Stimulated activated CD4-positive, alpha-beta T cell treated with anti-CD3 and anti-CD28 coated beads, Interleukin-1b, Interleukin-23, amount 100 ng/mL, for 48 hours (primary cell): ENCODE results near the gene LDB3.
"Not testable (repeated sequence)": the region's sequence is repeated elsewhere in the genome, so short reads cannot be mapped to it uniquely, and the experiment has no call there.

ENCODE experiments used
- DNase-seq: peaks from one replicate; pipeline ENCODE4 v3.0.0-alpha.2; 2020

LDB3 gene

GRCh38 chr10:86708783-86709380 lies 40.6 kb downstream of the LDB3 start:
- no peak for DNase-seq

- DNase-seq, result no peak
Observed at GRCh38 chr10:86709396-86710185, 41.3 kb downstream of the LDB3 start.

DNA sequence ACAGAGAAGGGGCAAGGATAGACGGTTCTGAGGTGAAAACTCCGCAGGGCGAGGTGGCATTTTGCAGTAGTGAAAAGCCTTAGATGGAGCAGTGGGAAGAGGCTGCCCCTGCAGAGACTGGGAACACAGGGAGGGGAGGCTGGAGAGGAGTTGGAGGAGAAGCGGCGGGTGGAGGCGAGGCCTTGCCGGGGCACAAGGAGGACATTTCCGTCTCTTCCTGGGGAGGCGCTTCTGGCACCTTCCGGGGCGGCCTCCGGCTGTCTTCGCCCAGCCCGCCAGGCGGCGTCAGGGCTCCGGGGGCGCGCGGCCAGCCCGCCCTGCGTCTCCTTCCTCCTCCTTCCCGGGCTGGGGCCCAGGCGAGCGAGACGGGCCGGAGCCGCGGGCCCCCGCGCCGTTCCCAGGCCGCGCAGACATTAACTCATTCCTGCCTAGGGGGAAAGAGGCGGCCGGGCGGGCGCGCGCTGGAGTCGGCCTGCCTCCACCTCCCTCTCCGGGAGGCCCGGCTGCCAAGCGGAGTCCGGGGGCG lies 42.7 kb downstream of the LDB3 start:
- DNase-seq, result peak; percentile 84

DNA sequence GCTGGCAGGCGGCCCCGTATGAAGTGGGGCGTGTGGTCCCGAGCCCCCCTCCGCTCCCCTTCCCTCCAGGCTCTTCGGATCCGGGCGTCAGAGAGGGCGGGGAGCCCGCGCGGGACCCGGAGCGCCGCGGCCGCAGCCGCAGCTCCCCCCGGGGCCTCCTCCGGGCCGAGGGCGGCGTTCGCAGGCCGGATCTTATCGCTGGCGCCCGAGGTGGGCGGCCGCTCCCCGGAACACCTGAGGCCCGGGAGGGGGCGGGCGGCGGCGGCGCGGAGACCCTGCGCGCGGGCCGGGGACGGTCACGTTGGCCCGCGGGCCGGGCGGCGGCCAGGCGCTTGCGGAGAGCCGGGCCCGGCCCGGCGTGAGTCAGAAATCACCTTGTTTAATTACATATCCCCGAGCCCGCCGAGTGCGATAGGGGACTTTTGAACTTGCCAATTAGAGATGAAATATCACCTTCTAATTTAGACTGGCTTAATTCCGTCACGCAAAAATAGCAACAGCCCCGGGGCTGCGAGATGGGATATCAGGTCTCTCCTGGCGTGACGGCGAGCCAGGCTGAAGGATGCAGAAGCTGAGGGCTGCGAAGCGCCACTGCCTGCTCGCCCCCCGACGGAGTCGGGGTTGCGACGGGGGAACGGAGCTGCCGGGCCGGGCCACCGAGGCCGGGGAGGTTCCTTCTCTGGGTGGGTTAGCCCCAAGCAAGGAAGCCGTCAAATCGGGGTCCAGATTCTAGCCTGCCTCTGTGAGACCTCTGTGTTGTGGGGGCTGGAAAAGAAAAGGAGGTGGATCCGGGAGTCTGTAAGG lies 43.4 kb downstream of the LDB3 start:
- peak; percentile 44 for DNase-seq

DNA sequence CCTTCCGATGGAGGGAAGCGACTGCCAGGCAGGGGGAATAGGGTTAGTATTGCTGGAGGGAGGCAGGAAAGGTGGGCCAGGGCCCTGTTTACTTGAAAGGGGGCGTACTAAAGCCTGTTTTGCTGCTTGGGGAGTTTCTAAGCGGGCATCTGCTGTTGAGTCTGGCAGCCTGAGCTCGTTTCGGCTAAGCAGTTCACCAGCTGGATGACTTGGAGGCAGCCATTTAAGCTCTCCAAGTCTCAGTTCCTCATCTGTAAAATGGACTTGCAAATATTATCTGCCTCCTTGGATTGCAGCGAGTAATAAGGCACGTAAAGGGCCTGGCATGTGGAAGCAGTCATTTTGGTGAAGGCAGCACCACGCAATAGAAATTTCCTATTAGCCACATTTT lies 44.0 kb downstream of the LDB3 start:
- no peak for DNase-seq

GRCh38 chr10:86715156-86715795 lies 47.0 kb downstream of the LDB3 start:
- no peak for DNase-seq

DNA sequence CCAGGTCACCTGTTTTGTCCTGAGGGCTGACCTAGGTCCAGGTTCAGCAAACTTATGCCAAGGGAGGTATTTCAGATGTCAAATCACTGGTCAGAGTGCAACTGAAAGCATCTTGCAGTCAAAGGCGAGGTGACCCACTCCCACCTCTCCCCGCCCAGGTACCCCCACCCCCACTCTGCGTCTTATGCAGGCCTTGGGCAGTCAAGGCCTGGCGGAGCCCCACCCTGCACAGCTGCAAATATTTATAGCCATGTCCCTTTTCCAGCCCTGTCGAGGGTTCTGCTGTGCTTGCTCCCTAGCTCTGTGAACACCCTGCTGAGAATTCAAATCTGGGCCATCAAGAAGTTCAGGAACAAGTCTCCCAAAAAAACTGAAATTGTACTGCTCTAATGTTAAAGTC lies 47.5 kb downstream of the LDB3 start:
- no peak for DNase-seq

- no peak for DNase-seq
Observed at GRCh38 chr10:86716466-86716865, 48.2 kb downstream of the LDB3 start.

DNA sequence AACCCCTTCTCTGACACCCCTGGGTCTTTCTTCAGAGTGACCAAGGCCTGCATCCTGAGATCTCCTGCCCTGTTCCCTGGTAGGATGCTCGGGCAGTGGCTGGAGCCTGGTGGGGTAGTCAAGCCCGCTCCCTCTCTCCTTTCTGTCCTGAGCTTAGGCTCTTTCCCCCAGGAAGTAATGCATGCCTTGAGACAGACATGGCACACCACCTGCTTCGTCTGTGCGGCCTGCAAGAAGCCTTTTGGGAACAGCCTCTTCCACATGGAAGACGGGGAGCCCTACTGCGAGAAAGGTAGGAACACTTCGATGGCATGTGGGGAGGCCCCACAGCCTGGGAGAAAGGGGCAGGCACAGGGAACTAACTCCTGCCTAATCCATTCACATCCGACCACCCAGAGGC lies 50.2 kb downstream of the LDB3 start:
- no peak for DNase-seq

DNA sequence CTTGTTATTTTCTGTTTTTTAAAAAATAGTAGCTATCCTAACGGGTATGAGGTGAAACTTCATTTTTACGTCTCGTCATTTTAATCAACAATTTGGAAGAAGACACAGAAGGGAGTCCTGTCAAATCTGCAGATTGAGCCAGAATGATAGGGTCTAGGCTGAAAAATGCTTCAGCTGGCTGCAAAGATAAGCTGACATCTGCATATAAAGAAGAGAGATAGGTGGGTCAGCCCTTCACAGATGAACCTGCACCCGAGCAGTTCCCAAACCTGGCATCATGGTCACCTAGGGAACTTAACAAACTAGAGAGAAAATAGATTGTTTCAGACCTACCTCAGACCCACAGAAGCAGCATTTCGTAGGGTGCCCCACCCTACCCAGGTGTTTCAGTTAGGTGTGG lies 52.9 kb downstream of the LDB3 start:
- DNase-seq, result no peak

DNA sequence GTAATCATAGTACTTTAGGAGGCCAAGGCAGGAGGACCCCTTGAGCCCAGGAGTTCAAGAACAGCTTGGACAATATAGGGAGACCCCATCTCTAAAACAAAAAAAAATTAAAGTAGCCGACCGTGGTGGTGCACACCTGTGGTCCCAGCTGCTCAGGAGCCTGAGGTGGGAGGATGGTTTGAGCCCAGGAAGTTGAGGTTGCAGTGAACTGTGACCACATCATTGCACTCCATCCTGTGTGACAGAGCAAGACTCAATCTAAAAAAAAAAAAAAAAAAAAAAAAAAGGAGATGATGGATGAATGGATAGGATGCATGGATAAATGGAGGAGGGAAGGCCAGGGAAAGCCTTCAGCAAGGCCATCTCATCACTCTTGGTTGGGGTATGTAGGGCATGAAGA lies 54.7 kb downstream of the LDB3 start:
- no peak for DNase-seq

GRCh38 chr10:86724445-86724844 lies 56.1 kb downstream of the LDB3 start:
- no peak for DNase-seq

GRCh38 chr10:86725980-86726676 lies 57.8 kb downstream of the LDB3 start:
- no peak for DNase-seq

- DNase-seq, result no peak
Observed at GRCh38 chr10:86726677-86726999, 58.3 kb downstream of the LDB3 start.

- no peak for DNase-seq
Observed at GRCh38 chr10:86727470-86727869, 59.2 kb downstream of the LDB3 start.

DNA sequence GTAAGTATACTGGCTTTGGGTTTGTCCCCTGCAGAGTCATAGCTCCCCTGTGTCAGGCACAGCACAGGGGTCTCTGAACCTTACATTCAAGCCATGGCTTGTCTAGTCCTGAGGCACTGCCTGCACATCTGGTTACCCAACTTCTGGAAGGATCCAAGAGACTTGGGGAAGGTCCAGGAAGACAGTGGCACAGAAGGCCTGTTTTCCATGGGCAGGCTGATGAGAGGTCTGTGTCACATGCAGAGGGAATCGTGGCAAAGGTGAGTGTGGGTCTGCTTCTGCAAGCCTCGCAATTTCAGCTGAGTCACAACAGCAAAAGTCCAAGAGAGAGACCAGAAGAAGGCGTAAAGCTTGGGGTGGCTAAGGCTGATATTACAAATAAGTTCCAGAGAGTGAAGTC lies 59.7 kb downstream of the LDB3 start:
- DNase-seq, result no peak

GRCh38 chr10:86729677-86730076 lies 61.4 kb downstream of the LDB3 start:
- no peak for DNase-seq

- no peak for DNase-seq
Observed at GRCh38 chr10:86730227-86730626, 61.9 kb downstream of the LDB3 start.

DNA sequence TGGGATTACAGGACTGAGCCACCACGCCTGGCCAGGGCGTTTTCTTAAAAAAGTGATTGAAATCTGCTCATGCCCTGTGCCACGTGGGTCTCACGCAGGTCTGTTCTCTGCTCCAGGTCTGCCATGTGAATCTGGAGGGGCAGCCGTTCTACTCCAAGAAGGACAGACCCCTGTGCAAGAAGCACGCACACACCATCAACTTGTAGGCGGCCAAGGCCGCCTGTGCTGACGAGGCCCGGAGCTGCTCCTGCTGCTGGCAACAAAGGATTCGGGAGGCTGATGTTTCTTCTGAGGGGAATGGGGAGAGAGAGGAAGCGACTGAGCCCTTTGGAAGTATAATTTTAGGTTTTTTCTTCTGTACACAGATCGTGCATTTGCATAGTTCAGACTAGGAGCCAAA lies 64.5 kb downstream of the LDB3 start:
- DNase-seq, result no peak

GRCh38 chr10:86733260-86733671 lies 65.0 kb downstream of the LDB3 start:
- DNase-seq, result no peak

DNA sequence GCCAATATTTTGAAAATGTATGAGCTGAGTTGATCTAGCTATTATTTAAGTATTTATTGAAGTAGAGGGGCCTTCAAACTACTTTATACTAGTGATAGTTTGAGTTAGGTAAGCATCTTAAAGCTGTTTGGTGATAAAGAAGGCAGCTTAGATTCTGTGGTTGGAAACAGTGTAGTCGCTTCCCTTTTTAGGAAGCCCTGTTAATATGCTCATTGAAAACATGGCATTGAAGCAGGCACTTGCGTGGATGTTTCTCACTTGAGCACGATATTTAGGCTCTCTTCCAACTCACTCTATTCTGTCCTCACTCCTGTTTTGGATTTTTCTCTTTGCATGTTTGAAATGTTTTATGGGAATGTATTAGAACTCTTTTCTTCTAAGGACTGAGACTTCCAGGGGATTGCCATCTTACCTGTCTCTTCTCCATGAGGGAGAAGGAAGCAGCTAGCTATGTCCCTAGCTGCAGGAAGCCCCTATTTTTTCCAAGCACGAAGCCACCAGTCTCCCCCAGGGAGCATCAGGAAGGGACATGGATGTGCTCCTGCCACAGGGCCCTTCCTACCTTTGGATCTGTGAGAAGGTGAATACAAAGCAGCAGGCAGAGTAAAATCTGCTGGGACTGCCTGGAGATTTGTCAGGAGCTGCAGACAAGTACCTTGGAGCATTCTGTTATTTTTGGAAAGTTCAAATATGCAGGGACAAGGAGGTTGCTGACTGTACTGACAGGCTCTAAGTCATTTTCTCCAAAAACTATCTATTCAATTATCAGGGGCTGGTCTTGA lies 66.1 kb downstream of the LDB3 start:
- DNase-seq, result no peak

DNA sequence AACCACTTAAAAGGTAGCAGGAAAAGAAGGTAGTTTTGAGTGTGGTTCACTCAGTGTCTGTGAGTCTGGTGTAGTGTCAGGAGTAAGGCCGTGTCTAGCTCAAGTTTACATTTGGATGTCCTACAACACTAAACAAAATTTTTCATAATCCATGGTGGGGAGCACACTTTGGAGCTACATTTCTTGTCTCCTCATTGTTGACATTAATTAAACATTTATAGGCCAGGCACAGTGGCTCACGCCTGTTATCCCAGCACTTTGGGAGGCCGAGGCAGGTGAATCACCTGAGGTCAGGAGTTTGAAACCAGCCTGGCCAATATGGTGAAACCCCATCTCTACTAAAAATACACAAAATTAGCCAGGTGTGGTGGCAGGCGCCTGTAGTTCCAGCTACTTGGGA lies 67.0 kb downstream of the LDB3 start:
- not testable (repeated sequence) for DNase-seq
